Hepatocyte (in vitro differentiated cells): ENCODE results near the gene CASKIN2.

Experiments
- CTCF ChIP-seq: fragments of 200-600 bp; sonication (generic); IDR thresholded peaks from 2 replicates; pipeline ENCODE4 v1.5.1; 2016; ENCODE audit warnings: antibody characterized with exemption, mild to moderate bottlenecking; ENCODE audit not compliant: poor library complexity
- EZH2 ChIP-seq: fragments of 200-600 bp; sonication (generic); IDR thresholded peaks from 2 replicates; pipeline ENCODE4 v1.6.1; 2016; ENCODE audit warnings: antibody characterized with exemption, mild to moderate bottlenecking, borderline replicate concordance
- EZH2phosphoT487 ChIP-seq: fragments of 200-600 bp; sonication (generic); IDR thresholded peaks from one replicate; pipeline ENCODE4 v1.6.1; 2018; ENCODE audit warnings: antibody characterized with exemption, mild to moderate bottlenecking, low read depth, moderate library complexity; ENCODE audit not compliant: unreplicated experiment, severe bottlenecking

GRCh38 chr17:75514299-75514918 is 928 bp downstream of the CASKIN2 start:
- TF ChIP-seq CTCF (no peak), EZH2 (no peak), EZH2phosphoT487 (no peak)
